D341Med (cell line): Measurements from ENCODE around the gene LMO7.

Source experiments
- DNase-seq: peaks from one replicate; pipeline ENCODE4 v3.0.0; 2012; ENCODE audit warnings: low spot score

LMO7 gene

DNA sequence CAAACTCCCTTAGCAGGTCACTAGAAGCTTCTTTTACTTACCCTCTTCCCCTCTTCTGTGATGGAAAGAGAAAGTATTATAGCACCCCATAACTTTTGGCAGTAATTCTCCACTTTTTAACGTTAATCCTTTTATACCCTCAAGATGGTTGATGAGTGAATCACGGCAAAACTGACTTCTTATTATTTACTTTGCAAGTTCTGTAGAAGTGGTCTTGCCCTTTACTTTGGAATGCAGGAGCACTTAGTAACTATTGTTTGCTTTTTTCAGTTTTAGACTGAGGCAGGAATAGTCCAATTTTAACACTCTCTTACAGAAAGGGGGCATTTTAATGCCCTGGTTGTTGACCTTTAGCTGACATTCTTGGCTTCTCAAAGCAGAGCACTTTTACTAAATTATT, 260.1 kb downstream of the LMO7 start:
- no peak for DNase-seq

DNA sequence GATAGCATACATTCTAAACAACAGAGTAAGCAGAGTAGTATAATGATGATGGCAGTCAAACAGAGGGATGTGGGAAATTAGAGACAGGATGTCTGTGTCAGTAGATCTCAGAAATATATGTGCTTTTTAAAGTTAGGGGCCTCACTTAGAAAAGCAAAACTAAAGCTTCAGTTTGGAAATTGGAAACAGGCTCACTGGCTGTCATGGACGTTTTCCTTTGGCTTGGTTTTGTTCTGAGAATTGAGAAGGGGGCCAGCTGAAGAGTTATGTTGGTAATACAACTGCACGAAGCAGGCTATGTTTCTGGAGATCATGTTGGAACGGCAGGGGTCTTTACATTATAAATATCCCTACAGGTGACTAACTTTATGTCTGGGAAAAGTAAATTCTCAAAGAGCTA, 261.3 kb downstream of the LMO7 start:
- DNase-seq = no peak

DNA sequence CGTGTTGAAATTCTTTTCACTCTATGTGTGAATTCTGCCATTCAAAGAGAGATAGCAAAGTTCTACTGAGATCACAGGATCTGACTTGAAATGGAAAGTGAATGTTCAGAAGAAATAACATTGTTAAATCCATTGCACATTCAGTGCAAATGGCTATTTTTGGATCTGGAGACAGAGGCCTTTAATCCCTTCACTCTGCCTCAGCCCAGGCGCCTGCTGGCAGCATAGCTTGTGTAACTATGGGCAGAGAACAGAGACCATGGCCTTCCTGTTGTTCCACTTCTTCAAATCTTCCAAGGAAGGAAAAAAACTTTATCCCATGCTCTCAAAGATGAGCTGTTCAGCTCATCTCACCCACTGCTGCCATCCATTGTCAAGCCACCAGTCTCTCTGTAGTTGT, 265.4 kb downstream of the LMO7 start:
- no peak for DNase-seq

DNA sequence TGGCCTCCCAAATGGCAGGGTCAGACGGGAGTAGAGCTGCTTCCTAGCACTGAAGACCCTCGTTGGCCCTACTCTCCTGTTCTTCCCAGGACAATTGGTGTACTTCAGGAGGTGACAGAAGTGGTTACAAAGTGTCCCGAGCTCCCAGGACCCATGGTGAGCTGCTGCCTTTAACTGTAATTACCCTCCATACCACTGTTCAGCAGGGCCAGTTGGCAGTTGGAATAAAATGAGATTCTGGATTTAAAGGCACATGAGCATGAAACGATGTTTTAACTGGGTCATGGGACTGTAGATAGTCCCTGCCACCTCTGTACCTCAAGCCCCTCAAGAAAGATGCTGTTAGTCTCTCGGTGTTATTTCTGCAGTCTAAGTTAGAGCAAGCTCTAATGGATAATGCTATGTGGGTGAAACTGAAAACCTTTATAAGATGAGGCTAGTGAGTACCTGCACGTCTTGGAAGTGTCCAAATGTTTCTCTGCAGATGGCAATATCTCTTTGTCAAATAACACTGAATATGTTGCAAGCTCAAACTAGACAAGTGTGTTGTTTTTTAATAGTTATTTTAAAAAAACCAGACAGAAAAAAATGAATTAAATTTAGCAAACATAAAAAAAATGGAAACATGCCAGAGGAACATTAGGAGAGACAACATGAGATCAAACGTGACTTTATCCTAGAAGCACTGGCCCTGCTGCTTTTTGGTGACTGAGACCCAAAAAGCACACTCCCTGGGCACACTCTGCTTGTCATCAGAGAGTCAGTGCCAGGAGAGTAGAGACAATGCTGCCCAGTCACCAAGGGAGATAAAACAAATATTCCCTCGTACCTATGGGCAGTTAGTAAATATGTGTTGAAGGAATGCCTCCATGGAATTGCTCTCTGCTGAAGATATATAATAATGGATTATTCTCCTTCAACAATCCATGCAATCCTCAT, 266.3 kb downstream of the LMO7 start:
- DNase-seq = no peak

DNA sequence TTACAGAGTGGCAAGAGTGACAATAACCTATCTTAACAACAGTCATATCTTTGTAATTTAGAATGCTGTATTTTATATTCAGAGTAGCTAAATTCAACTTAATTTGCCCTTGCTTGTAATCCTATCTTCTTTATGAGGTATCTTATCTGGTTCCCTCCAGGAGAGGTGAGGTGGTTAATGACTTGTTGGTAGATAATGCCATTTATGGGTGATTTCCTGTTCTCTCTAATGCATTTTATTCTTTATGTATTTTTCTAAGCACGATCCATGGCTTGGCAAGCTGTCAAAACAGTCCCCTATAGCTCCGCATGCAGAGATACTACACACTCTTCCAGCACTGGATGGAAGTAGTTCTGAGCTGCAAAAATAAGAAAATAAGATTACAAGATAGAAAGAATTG, 267.9 kb downstream of the LMO7 start:
- DNase-seq = no peak

DNA sequence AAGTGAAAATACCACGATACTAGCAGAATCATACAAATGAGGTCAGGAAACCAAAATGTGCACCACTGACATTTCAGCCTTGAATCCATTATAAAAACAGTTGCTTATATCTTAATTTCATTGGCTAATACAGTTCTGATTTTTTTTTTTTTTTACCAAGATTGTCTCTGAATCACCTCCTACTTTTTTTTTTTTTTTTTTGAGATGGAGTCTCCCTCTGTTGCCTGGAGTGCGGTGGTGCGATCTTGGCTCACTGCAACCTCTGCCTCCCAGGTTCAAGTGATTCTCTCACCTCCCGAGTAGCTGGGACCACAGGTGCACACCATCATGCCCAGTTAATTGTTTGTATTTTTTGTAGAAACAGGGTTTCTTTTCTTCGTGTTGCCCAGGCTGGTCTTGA, 270.2 kb downstream of the LMO7 start:
- no peak for DNase-seq

DNA sequence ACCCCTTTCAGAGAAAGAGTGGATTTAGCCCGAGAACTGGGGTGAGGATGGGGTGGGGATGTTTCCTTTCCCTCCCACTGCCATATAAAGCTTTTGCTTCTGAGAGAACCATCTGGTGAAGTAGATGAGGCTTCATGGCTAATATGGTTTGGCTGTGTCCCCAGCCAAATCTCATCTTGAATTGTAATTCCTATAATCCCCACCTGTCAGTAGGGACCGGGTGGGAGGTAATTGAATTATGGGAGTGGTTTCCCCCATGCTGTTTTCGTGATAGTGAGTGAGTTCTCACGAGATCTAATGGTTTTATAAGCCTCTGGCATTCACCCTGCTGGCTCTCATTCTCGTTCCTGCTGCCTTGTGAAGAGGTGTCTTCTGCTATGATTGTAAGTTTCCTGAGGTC, 270.9 kb downstream of the LMO7 start:
- no peak for DNase-seq

DNA sequence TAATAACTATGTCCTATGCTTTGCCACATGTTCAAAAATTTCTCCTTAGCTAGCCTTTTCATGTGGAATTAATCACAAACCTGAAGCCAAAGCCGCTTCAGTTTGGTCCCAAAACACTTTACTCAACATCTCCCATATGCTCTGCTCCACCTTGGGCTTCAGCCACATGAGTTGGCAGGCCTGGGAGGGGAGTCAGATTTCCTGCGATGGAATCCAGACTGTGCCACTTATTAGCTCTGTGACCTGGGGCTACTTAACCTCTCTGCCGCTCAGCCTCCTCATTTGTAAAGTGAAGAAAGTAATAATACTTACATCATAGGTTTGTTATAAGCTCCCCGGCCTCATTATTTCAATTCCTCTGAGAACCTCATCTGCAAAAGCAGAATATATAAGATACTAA, 272.0 kb downstream of the LMO7 start:
- no peak for DNase-seq
